Measurements from ENCODE around the gene STAC3.

STAC3 gene

GRCh38 chr12:57262126-57262822 lies 11.3 kb upstream of the STAC3 start:
- H3K36me3 ChIP-seq (ENCODE audit: control insufficient read depth, low read length), result peaks cover 36% of the 10 kb centered on the region
- H3K27me3 ChIP-seq (ENCODE audit: control insufficient read depth, low read length), result no peaks in the 10 kb centered on the region
- no peaks in the 10 kb centered on the region for H4K20me1 ChIP-seq (ENCODE audit: control insufficient read depth, insufficient read depth, low read depth, low read length)
- H3K9me3 ChIP-seq (ENCODE audit: control insufficient read depth, insufficient read depth, low read length), result no peaks in the 10 kb centered on the region
- H3K27ac ChIP-seq (ENCODE audit: low read depth, low read length), result no peak overlapping the region
- no peak overlapping the region for H3K4me3 ChIP-seq (ENCODE audit: low read length)
- no peak overlapping the region for H3K4me2 ChIP-seq (ENCODE audit: low read length)
- H3F3A ChIP-seq (ENCODE audit: control insufficient read depth, insufficient read depth), result peaks cover 4% of the 10 kb centered on the region; the same call in 1 of the 2 replicates
- TF ChIP-seq, protein P1, sequence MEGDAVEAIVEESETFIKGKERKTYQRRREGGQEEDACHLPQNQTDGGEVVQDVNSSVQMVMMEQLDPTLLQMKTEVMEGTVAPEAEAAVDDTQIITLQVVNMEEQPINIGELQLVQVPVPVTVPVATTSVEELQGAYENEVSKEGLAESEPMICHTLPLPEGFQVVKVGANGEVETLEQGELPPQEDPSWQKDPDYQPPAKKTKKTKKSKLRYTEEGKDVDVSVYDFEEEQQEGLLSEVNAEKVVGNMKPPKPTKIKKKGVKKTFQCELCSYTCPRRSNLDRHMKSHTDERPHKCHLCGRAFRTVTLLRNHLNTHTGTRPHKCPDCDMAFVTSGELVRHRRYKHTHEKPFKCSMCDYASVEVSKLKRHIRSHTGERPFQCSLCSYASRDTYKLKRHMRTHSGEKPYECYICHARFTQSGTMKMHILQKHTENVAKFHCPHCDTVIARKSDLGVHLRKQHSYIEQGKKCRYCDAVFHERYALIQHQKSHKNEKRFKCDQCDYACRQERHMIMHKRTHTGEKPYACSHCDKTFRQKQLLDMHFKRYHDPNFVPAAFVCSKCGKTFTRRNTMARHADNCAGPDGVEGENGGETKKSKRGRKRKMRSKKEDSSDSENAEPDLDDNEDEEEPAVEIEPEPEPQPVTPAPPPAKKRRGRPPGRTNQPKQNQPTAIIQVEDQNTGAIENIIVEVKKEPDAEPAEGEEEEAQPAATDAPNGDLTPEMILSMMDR (IDR thresholded peaks at IDR 0.05; ENCODE audit: low read depth, low read length, poor library complexity, severe bottlenecking), result no peak
- TF ChIP-seq EZH2phosphoT487 (IDR thresholded peaks at IDR 0.05; ENCODE audit: borderline replicate concordance, low read length), result no peak
- H3K9me2 ChIP-seq (replicated peaks; ENCODE audit: control insufficient read depth, low read length), result no peaks in the 10 kb centered on the region
- no peaks in the 10 kb centered on the region for H3K79me2 ChIP-seq (ENCODE audit: control insufficient read depth, low read length)
- peaks cover 7% of the 10 kb centered on the region for H3K4me1 ChIP-seq (ENCODE audit: control insufficient read depth, low read length)

DNA sequence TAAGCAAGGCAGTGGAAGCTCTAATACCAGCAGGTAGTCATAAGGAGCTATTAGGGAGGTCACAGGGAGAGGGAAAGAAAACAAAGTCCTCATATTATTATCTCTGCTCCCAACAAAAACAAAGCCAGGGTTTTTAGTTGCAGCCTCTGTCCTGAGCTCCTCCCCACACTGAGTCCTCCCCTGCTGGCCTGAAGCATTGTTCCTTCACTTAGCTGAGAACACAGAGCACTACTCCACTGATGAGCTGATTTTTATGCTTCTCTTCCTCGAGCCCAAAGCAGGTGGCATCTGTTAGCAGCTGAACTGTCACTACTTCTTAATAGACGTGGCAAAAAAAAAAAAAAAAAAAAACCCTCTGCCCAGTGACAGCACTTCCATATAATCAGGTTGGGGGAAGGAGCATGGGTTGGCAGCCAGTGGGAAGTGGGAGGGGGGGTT lies 10.5 kb upstream of the STAC3 start:
- H3K36me3 ChIP-seq (ENCODE audit: control insufficient read depth, low read length), result peaks cover 30% of the 10 kb centered on the region
- H3K27ac ChIP-seq (ENCODE audit: low read depth, low read length), result no peak overlapping the region
- no peaks in the 10 kb centered on the region for H3K9me3 ChIP-seq (ENCODE audit: control insufficient read depth, insufficient read depth, low read length)
- no peaks in the 10 kb centered on the region for H3K27me3 ChIP-seq (ENCODE audit: control insufficient read depth, low read length)
- peaks cover 4% of the 10 kb centered on the region; the same call in 1 of the 2 replicates for H3F3A ChIP-seq (ENCODE audit: control insufficient read depth, insufficient read depth)
- no peak overlapping the region for H3K4me2 ChIP-seq (ENCODE audit: low read length)
- H3K9me2 ChIP-seq (replicated peaks; ENCODE audit: control insufficient read depth, low read length), result no peaks in the 10 kb centered on the region
- no peak overlapping the region for H3K4me3 ChIP-seq (ENCODE audit: low read length)
- H3K79me2 ChIP-seq (ENCODE audit: control insufficient read depth, low read length), result no peaks in the 10 kb centered on the region
- H3K4me1 ChIP-seq (ENCODE audit: control insufficient read depth, low read length), result peaks cover 7% of the 10 kb centered on the region
- TF ChIP-seq EZH2phosphoT487 (IDR thresholded peaks at IDR 0.05; ENCODE audit: borderline replicate concordance, low read length), result no peak
- TF ChIP-seq, protein P1 (IDR thresholded peaks at IDR 0.05; ENCODE audit: low read depth, low read length, poor library complexity, severe bottlenecking), result no peak
- H4K20me1 ChIP-seq (ENCODE audit: control insufficient read depth, insufficient read depth, low read depth, low read length), result no peaks in the 10 kb centered on the region

DNA sequence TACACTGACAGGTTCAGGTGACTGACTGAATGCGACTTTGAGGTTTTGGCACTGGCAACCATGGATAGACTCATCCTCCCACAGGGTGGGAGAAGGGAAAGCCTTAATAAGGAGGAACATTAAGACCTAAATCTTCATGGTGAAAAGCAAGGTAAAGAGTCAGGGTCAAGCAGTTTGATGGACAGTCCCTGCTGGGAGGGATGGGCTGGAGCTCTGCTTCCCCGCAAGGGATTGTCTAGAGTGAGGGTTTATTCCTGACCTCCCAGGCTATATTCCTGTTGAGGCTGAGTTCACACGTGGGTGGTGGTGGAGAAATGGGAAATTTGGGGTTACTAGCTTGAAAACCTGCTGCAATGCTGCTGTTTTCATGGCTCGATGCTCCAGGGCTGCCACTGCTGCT lies 9.4 kb upstream of the STAC3 start:
- TF ChIP-seq EZH2phosphoT487 (IDR thresholded peaks at IDR 0.05; ENCODE audit: borderline replicate concordance, low read length), result no peak
- TF ChIP-seq, protein P1 (IDR thresholded peaks at IDR 0.05; ENCODE audit: low read depth, low read length, poor library complexity, severe bottlenecking), result no peak

More for the DNA sequence above, 9.4 kb upstream of the STAC3 start:
- Histone ChIP-seq H3K27ac (ENCODE audit: low read depth, low read length) (no peak overlapping the region), H4K20me1 (ENCODE audit: control insufficient read depth, insufficient read depth, low read depth, low read length) (no peaks in the 10 kb centered on the region), H3K4me2 (ENCODE audit: low read length) (no peak overlapping the region), H3K79me2 (ENCODE audit: control insufficient read depth, low read length) (no peaks in the 10 kb centered on the region), H3K36me3 (ENCODE audit: control insufficient read depth, low read length) (peaks cover 39% of the 10 kb centered on the region), H3K27me3 (ENCODE audit: control insufficient read depth, low read length) (no peaks in the 10 kb centered on the region), H3K4me3 (ENCODE audit: low read length) (no peak overlapping the region), H3K9me3 (ENCODE audit: control insufficient read depth, insufficient read depth, low read length) (no peaks in the 10 kb centered on the region), H3K4me1 (ENCODE audit: control insufficient read depth, low read length) (peaks cover 7% of the 10 kb centered on the region), H3F3A (ENCODE audit: control insufficient read depth, insufficient read depth) (peaks cover 4% of the 10 kb centered on the region; the same call in 1 of the 2 replicates), H3K9me2 (replicated peaks; ENCODE audit: control insufficient read depth, low read length) (no peaks in the 10 kb centered on the region)

All from DOHH2 (cell line).